Erythroblast (primary cell): Measurements from ENCODE around the gene FAXDC2.

ENCODE experiments used
- GATA1 ChIP-seq: IDR thresholded peaks from 2 replicates; pipeline ENCODE4 v1.6.1; 2011; ENCODE audit warnings: low read depth, mild to moderate bottlenecking, control low read depth, low read length, moderate library complexity
- POLR2A ChIP-seq: IDR thresholded peaks from 2 replicates; pipeline ENCODE4 v1.6.1; 2011; ENCODE audit warnings: mild to moderate bottlenecking, low read length

DNA sequence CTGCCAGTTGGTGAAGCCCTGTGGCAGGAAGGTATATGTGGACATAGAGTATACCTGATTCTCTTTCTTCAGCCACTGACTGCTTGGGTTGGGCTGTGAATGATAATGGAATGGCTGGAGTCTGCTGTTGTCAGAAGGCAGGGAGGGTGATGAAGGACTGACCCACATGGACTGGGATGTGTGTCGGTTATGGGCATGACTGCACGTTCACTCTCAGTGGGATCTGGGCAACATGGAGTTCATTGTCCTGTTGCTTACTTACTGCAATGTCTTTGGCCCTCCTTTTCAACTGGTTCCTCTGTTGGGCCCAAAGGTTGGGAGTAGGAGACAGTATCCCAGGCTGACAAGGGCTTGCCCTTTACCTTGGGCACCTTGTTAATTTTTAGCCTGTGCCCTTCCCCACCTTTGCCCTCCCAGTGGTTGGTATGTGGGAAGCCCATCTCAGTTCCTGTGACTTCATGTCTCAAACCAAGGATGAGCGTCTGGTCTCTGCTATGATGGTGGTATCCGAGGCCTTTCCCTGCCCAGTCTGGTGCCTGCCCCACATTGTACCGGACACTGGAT, 34.6 kb downstream of the FAXDC2 start:
- no peak for TF ChIP-seq POLR2A
- TF ChIP-seq GATA1, result no peak
